GM21825 (cell line): ENCODE measurements around the gene DOCK1.

ENCODE experiments used
- ATAC-seq: cut with Tn5 transposase; IDR thresholded peaks from one replicate; pipeline ENCODE4 v1.9.1; 2021; ENCODE audit warnings: mild to moderate bottlenecking, moderate library complexity; ENCODE audit not compliant: unreplicated experiment

Gene DOCK1

GRCh38 chr10:127408733-127409132 lies 503.5 kb downstream of the DOCK1 start:
- ATAC-seq, result no peak

GRCh38 chr10:127410030-127410429 lies 504.8 kb downstream of the DOCK1 start:
- no peak for ATAC-seq

- no peak for ATAC-seq
Observed at GRCh38 chr10:127411062-127411461, 505.8 kb downstream of the DOCK1 start.

DNA sequence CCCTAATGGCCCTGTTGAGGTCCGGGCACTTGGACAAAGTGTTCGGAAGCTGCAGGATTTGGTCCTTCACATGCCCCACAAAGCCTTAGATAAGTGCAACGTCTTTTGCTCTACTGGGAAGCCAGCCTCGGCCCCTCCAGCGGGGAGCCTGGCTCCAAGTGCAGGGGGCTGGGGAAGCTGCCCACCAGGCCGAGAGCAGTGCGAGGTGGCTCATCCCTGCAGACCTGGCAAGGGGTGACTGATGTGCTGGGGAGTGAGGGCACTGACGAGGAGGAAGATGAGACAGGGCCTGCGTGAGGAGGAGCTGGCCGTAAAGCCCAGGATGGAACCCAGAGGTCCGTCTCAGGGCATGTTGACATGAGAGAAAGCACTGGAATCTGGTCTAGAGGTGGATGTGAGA lies 508.1 kb downstream of the DOCK1 start:
- no peak for ATAC-seq

GRCh38 chr10:127414024-127414423 lies 508.8 kb downstream of the DOCK1 start:
- no peak for ATAC-seq

DNA sequence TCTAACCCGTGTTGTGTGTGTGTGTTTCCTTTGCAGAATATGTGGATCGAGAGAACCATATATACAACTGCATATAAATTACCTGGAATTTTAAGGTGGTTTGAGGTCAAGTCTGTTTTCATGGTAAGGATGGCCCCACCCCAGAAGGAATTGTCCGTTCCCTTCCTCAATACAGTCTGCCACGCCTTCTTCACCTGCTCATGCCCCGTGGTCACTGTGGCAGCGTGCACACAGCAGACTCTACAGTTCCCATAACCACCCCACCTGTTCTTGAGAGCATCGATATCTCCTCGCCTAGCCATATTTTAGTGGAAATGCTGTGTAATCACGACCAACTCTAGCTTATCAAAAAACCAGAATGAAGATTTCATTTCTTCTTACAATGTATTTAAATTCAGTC lies 509.9 kb downstream of the DOCK1 start:
- no peak for ATAC-seq

- ATAC-seq, result no peak
Observed at GRCh38 chr10:127415901-127416581, 510.8 kb downstream of the DOCK1 start.

DNA sequence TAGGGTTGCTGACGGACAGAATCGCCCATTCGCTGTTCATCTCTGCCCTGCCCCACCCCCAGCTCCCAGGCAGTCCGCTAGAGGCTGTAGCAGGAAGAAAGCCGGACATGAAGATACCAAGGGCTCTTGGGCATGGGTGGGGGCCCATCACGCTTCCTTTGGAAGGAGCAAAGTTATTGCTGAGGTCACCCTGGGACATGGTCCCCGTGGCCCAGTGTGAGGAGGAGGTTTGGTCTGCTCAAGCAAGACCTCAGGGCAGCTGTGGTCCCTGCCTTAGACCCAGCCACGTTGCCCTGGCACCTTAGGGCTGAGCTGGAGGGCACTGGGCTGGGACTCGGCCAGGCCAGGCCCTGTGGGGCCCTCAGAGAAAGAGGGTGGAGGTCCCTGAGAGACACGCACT lies 511.8 kb downstream of the DOCK1 start:
- ATAC-seq, result no peak

DNA sequence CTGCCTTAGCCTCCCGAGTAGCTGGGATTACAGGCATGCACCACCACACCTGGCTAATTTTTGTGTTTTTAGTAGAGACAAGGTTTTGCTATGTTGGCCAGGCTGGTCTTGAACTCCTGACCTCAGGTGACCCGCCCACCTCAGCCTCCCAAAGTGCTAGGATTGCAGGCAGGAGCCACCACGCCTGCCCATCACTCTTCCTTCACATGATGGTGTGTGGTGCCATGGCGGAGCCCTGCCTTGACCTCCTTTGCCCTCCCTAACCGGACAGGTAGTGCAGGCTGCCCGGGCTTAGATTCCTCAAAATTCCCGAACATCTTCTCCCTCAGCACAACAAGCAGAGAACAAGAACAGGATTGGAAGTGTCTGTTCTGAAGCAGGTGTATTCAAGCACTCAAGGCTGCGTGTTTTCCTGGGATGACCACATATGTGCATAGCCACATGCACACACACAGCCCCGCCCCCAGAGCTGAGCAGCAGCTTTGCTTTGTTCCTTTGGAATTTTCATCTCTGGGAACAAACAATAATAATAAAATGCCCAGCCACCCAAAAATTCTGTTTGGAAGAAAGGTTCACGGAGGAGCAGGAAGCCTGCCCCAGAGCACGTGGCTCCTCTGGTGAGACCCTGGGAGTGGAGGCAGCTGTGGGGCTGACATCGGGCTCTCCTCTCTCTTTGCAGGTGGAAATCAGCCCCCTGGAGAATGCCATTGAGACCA lies 512.6 kb downstream of the DOCK1 start:
- ATAC-seq, result no peak

GRCh38 chr10:127418536-127419168 lies 513.4 kb downstream of the DOCK1 start:
- ATAC-seq, result no peak

DNA sequence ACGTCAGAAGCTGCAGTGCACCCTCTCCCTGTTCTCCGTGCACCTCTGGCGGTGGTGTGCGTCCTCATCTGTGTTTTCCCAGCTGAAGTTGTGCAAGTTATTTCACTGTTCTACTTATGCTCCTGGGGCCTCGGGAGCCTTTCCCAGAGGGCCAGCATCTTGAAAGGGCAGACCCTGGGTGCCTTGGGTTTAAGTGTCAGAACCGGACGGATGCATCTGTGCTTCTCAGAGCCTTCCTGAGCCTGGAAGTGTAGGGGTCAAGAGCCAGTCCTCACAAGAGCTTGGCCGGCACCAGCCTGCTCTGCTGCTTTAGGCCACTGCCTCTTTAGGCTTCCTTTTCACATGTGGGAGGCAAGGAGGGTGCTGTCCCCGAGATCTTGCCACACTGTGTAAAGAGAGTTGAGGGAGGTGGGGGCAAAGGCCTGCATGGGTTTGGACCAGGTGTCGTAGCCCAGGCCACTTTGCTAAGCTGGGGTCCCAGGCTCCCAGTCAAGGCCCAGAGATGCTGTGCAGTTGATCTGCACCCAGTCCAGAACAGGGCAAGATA lies 515.0 kb downstream of the DOCK1 start:
- ATAC-seq, result no peak

GRCh38 chr10:127423218-127423915 lies 518.1 kb downstream of the DOCK1 start:
- no peak for ATAC-seq

DNA sequence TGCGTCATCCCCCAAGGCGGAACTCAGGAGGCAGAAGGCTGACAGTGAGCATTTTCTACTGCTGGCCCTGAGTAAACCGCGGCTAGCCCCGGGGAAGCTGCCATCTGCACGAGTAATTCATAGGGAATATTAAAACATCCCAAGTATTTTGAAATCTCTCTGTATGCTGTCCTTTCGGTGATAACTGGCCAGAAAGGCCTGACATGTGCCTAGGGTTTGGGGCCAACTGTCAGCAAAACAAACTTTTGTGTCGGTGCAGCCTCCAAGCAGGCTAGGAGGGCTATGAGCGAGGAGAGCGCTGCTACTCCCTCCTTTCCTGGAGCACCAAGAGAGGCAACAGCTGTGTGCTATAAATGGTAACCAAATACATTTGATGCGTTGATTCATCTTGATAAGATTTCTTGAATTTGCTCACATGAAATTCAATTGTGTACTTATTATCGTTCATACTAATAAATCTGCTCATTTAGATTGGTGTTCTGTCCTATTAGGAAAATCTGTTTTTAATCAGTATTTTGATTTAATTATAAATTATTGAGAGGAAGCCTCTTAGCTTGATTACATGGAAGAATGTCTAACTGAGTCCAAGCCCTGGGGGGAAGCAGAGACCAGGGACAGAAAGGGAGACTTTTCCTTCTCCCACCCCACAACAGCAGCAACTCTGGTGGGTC lies 519.5 kb downstream of the DOCK1 start:
- ATAC-seq, result no peak

- ATAC-seq, result no peak
Observed at GRCh38 chr10:127426746-127427145, 521.5 kb downstream of the DOCK1 start.

DNA sequence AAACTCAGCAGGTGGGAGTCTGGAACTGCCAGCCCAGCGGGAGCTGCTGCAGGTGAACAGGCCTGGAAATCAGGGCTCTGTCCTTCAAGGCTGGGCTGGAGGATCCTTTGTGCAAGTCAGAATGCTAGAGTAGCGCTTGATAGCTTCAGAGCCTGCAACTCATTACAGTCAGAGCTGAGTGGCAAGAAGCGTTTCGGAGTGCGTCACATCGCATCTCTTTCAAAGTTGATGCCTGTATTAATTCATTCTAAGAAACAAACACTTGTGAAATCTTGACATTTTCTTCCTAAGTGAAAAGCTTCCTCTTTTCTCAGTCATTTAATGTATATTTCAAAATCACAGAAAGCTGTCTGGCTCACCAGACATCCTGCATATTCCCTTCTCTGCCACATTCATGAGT lies 522.7 kb downstream of the DOCK1 start:
- ATAC-seq, result no peak

- ATAC-seq, result no peak
Observed at GRCh38 chr10:127428385-127428980, 523.3 kb downstream of the DOCK1 start.

- no peak for ATAC-seq
Observed at GRCh38 chr10:127429601-127430312, 524.5 kb downstream of the DOCK1 start.

- no peak for ATAC-seq
Observed at GRCh38 chr10:127431525-127431924, 526.3 kb downstream of the DOCK1 start.

DNA sequence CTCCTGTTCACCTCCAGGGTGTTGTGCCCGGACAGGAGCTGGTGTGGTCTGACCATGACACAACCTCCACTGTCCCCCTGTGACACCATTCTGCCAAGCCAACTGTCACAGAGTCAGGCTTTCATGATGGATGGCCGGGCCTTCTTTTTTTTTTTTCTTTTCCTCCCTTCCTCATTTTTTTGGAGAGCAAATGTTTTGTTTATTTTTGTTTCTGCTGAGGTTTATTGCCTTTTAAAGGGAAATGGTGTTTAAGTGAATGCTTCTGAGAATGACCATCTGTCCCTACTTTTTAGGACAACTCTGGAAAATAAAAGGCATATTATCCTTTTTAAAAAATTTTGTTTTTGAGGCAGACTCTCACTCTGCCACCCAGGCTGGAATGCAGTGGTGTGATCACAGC lies 528.8 kb downstream of the DOCK1 start:
- no peak for ATAC-seq

DNA sequence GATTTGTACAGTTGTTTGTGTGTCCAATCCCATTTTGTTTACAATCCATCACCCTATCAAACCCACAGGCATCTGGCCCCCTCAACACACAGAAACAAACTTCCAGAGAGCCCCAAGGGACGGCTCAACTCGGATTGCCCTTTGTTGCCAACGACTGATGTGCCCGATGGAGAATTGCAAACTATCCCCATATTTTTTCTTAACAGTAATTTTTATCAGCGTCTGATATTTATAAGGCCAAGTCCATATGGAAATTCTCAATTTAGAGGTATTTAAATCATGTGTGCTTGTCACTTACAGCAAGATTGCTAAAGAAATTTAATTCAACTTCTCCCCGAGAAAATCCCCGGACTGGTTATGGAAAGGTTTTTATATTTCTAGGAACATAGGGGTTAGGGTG lies 530.0 kb downstream of the DOCK1 start:
- no peak for ATAC-seq
